Stimulated activated naive B cell treated with anti-CD40 and anti-IgM and Interleukin-4, amounts not matched to agents 10 μg/mL and 1 μg/mL and 100 μg/mL, for 72 hours (primary cell): Measurements from ENCODE around the gene CIDEA.

Experiments
- ATAC-seq, 2 donors: fragments of 150-1000 bp; cut with Tn5 transposase; replicated peaks; 2 replicates each; pipeline ENCODE4 v1.10.0; 2021; ENCODE audit warnings: moderate library complexity in 1 of 2
- DNase-seq: peaks from one replicate; pipeline ENCODE4 v3.0.0; 2021
- H3K27ac Mint-ChIP-seq: one replicate; pipeline ENCODE4 v1.8.0; 2022; ENCODE audit warnings: mild to moderate bottlenecking, mixed read lengths
- H3K27me3 Mint-ChIP-seq, 2 donors: one replicate each; pipeline ENCODE4 v1.8.0; 2022; ENCODE audit warnings: mixed read lengths in 2 of 2
- H3K36me3 Mint-ChIP-seq, 2 donors: one replicate each; pipeline ENCODE4 v1.8.0; 2022; ENCODE audit warnings: mixed read lengths in 2 of 2, mild to moderate bottlenecking in 1 of 2
- H3K4me1 Mint-ChIP-seq, 2 donors: one replicate each; pipeline ENCODE4 v1.8.0; 2022; ENCODE audit warnings: mixed read lengths in 2 of 2, mild to moderate bottlenecking in 1 of 2
- H3K4me3 Mint-ChIP-seq, 2 donors: one replicate each; pipeline ENCODE4 v1.8.0; 2022; ENCODE audit warnings: mild to moderate bottlenecking in 2 of 2, mixed read lengths in 2 of 2, moderate library complexity in 1 of 2
- H3K9me3 Mint-ChIP-seq, 2 donors: one replicate each; pipeline ENCODE4 v1.8.0; 2022; ENCODE audit warnings: mixed read lengths in 2 of 2, mild to moderate bottlenecking in 1 of 2

The CIDEA gene

DNA sequence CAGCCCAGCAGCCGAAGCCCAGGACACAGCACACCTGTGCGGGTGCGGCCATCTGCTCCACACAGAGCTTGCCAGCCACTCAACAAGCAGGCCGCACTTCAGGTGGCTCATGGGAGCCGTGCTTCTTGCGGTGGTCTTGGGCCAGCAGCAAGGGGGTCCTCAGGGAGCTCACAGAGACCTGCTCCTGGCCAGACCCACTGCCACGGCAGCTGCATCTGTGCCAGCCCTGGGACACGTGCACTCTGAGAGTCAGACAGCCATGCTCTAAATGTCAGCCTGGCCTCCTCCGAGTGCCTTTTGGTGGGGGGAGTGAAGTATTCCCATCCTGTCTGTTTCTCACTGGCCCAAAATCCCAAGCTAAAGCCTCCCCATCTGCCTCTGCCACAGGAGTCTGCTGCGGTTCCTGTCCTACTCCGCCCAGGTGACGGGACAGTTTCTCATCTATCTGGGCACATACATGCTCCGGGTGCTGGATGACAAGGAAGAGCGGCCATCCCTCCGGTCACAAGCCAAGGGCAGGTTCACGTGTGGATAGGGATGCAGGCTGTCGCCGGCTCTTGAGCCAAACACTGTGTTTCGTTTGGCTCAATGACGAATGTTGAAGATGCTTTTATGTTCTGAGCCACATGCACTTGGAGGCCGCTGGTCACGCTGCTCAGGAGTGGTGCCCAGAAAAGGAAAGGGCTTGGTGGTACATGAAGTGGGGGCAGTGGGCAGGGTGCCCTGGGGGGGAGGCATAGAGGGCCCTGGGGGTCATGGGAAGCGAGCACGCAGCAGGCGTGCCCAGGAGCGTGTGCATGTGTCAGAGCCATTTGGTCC, 22.8 kb downstream of the CIDEA start:
- H3K4me1 Mint-ChIP-seq = no peaks in the 10 kb centered on the region
- H3K27me3 Mint-ChIP-seq = peaks cover 11 to 20% of the 10 kb centered on the region in 2 donors
- ATAC-seq = no peak
- no peak for DNase-seq
- H3K9me3 Mint-ChIP-seq = no peaks in the 10 kb centered on the region
- no peaks in the 10 kb centered on the region for H3K36me3 Mint-ChIP-seq
- no peak overlapping the region for H3K27ac Mint-ChIP-seq
- no peak overlapping the region for H3K4me3 Mint-ChIP-seq

- DNase-seq (no peak), ATAC-seq (peak; percentile 27 to 34)
- no peak overlapping the region for H3K27ac Mint-ChIP-seq
- no peak overlapping the region for H3K4me3 Mint-ChIP-seq
- no peaks in the 10 kb centered on the region for H3K9me3 Mint-ChIP-seq
- peaks cover 11 to 20% of the 10 kb centered on the region in 2 donors for H3K27me3 Mint-ChIP-seq
- H3K36me3 Mint-ChIP-seq = no peaks in the 10 kb centered on the region
- peaks cover 0 to 1% of the 10 kb centered on the region in 2 donors for H3K4me1 Mint-ChIP-seq
Observed at GRCh38 chr18:12278215-12278671, 24.1 kb downstream of the CIDEA start.

- peaks cover 0 to 1% of the 10 kb centered on the region in 2 donors for H3K4me1 Mint-ChIP-seq
- no peaks in the 10 kb centered on the region for H3K36me3 Mint-ChIP-seq
- H3K4me3 Mint-ChIP-seq = no peak overlapping the region
- ATAC-seq (no peak), DNase-seq (no peak)
- no peak overlapping the region for H3K27ac Mint-ChIP-seq
- no peaks in the 10 kb centered on the region for H3K9me3 Mint-ChIP-seq
- H3K27me3 Mint-ChIP-seq = peaks cover 6 to 16% of the 10 kb centered on the region in 2 donors
Observed at GRCh38 chr18:12278741-12279682, 24.9 kb downstream of the CIDEA start.

GRCh38 chr18:12279781-12280531, 25.8 kb downstream of the CIDEA start:
- Mint-ChIP-seq H3K4me1 (peaks cover 0 to 1% of the 10 kb centered on the region in 2 donors), H3K36me3 (no peaks in the 10 kb centered on the region), H3K9me3 (no peaks in the 10 kb centered on the region), H3K27me3 (peaks cover 11 to 16% of the 10 kb centered on the region in 2 donors), H3K4me3 (no peak overlapping the region), H3K27ac (no peak overlapping the region)
- ATAC-seq (no peak), DNase-seq (no peak)

GRCh38 chr18:12281861-12282260, 27.7 kb downstream of the CIDEA start:
- Mint-ChIP-seq H3K4me3 (no peak overlapping the region), H3K36me3 (no peaks in the 10 kb centered on the region), H3K9me3 (no peaks in the 10 kb centered on the region), H3K27ac (no peak overlapping the region), H3K27me3 (peaks cover 15 to 19% of the 10 kb centered on the region in 2 donors), H3K4me1 (peaks cover 0 to 1% of the 10 kb centered on the region in 2 donors)
- DNase-seq = no peak
- no peak for ATAC-seq

- no peak for ATAC-seq
Observed at GRCh38 chr18:12282442-12283039, 28.4 kb downstream of the CIDEA start.

DNA sequence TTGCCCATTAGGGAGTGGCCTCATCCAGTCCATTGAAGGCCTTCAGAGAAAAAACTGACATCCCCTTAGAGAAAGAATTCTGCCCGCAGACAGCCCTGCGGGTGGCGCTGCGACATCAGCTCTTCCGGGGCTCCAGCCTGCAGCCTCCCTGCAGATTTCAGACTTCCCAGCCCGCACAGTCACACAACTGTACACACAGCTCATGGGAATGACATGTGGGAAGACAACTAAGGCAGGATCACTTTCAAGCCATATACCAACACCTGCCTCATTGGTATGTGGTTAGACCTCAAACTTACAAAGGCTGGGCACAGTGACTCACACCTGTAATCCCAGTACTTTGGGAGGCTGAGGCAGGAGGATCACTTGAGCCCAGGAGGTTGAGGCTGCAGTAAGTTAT, 29.1 kb downstream of the CIDEA start:
- no peaks in the 10 kb centered on the region for H3K36me3 Mint-ChIP-seq
- ATAC-seq (no peak), DNase-seq (no peak)
- H3K27me3 Mint-ChIP-seq = peaks cover 19 to 31% of the 10 kb centered on the region in 2 donors
- no peak overlapping the region for H3K27ac Mint-ChIP-seq
- no peak overlapping the region for H3K4me3 Mint-ChIP-seq
- no peaks in the 10 kb centered on the region for H3K9me3 Mint-ChIP-seq
- peaks cover 7 to 13% of the 10 kb centered on the region in 2 donors for H3K4me1 Mint-ChIP-seq

More at GRCh38 chr18:12282442-12283039, 28.4 kb downstream of the CIDEA start:
- Mint-ChIP-seq H3K27ac (no peak overlapping the region), H3K4me3 (no peak overlapping the region), H3K9me3 (no peaks in the 10 kb centered on the region), H3K27me3 (peaks cover 12 to 24% of the 10 kb centered on the region in 2 donors), H3K36me3 (no peaks in the 10 kb centered on the region), H3K4me1 (peaks cover 1 to 6% of the 10 kb centered on the region in 2 donors)
- DNase-seq = no peak

DNA sequence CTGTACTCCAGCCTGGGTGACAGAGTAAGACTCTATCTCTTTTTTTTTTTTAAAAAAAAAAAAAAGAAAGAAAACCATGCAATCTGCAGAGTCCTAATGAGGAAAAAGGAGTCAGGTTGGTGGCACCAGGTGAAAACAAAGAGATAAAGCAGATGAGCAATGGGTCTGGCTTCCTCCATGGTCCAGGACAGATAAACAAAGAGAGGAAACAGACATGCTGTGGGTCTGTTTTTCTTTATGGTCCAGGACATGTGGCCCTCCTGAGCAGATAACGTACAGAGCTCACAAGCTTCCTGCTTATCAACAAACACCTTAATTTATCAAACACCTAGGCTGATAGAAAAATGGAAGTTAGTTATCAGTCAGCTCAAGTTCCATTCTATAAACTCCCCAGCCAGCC, 29.5 kb downstream of the CIDEA start:
- Mint-ChIP-seq H3K9me3 (no peaks in the 10 kb centered on the region), H3K4me1 (peaks cover 7 to 16% of the 10 kb centered on the region in 2 donors), H3K27ac (no peak overlapping the region), H3K36me3 (no peaks in the 10 kb centered on the region), H3K27me3 (peaks cover 23 to 35% of the 10 kb centered on the region in 2 donors), H3K4me3 (no peak overlapping the region)
- no peak for ATAC-seq
- DNase-seq = no peak

DNA sequence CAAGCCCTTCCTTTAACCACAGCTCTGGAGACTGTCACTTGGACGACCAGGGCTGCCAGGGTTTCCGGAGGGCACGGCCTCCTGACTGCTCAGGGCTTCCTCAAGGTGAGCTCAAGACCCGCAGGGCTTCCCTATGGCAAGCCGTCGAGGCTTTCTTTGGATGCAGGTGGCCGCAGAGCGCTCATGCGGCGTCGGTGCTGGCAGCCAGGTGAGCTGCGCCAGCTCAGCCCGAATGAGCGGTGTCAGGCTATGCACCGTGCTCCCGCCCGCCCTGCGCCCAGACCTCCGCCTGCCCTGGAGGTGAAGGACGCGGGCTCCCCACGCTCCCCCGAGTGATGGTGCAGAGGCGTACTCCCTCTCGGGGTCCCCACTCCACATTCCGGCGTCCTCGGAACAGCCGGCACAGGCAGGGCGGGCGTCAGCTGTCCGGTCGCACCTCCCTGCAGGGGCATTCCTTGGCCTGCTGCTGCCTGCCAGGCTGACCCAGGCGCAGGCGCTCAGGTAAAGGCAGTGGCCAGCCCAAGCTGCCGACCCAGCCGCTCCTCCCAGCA, 33.0 kb downstream of the CIDEA start:
- Mint-ChIP-seq H3K4me1 (peaks cover 8 to 18% of the 10 kb centered on the region in 2 donors), H3K27ac (no peak overlapping the region), H3K9me3 (no peaks in the 10 kb centered on the region), H3K27me3 (peaks cover 42 to 51% of the 10 kb centered on the region in 2 donors), H3K4me3 (peak overlapping the region; percentile 29 to 69), H3K36me3 (no peaks in the 10 kb centered on the region)
- no peak for DNase-seq
- peak; percentile 8 to 16 for ATAC-seq

DNA sequence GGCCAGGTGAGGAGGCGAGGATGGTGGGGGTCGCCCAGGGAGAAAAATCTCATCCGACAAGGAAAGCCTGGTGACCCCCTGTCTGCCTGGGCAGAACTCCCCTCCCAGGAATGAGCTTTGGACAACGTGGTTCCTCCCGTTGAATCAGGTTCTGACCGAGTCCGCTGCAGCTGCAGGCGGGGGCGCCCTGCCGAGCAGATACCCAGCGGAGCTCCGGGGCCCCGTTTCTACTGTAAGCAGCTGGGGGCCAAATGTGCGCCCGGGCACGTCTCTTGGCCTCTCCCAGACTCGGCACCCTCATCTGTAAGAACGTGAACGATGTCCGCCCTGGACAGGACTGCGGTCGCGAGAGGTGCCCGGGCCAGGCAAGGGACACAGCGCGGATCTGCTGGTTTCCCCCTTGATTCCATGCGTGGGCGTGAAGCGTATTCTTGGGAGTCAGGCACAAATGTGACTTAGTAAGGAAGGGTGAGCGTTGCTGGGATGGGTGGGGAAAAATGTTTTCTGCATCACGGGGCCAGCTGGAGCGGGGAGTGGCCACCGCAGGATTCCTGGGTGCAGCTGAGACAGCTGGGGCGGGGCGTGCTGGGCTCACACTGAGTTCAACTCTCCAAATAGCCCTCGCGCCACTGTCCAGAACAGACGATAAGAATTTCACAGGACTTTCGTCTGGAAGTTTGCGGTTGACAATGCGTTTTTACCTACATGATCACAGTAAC, 33.7 kb downstream of the CIDEA start:
- H3K27me3 Mint-ChIP-seq = peaks cover 42 to 52% of the 10 kb centered on the region in 2 donors
- peaks cover 7 to 18% of the 10 kb centered on the region in 2 donors for H3K4me1 Mint-ChIP-seq
- H3K4me3 Mint-ChIP-seq = peak overlapping the region; percentile 29 to 69
- H3K9me3 Mint-ChIP-seq = no peaks in the 10 kb centered on the region
- DNase-seq = no peak
- no peak overlapping the region for H3K27ac Mint-ChIP-seq
- no peaks in the 10 kb centered on the region for H3K36me3 Mint-ChIP-seq
- ATAC-seq = peak; percentile 52 to 63

DNA sequence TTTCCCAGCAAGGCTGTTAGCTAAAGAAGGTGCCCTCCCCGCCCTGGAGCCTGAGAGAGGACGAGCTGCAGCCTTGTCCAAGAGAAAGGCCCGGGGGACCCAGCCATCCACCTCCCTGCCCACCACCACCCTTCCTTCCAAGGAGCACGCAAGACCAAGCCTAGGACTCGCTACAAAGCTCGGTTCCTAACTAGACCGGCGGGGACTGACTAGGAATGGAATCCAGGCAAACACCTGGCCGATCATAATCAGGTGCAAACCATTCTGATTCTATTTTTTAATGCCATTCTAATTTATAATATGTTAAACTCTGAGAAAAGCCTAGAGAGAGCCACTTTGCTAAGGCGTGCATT, 34.2 kb downstream of the CIDEA start:
- no peak for ATAC-seq
- H3K36me3 Mint-ChIP-seq = no peaks in the 10 kb centered on the region
- no peak overlapping the region for H3K4me3 Mint-ChIP-seq
- H3K27ac Mint-ChIP-seq = no peak overlapping the region
- peaks cover 7 to 18% of the 10 kb centered on the region in 2 donors for H3K4me1 Mint-ChIP-seq
- H3K9me3 Mint-ChIP-seq = no peaks in the 10 kb centered on the region
- peaks cover 42 to 57% of the 10 kb centered on the region in 2 donors for H3K27me3 Mint-ChIP-seq
- no peak for DNase-seq

DNA sequence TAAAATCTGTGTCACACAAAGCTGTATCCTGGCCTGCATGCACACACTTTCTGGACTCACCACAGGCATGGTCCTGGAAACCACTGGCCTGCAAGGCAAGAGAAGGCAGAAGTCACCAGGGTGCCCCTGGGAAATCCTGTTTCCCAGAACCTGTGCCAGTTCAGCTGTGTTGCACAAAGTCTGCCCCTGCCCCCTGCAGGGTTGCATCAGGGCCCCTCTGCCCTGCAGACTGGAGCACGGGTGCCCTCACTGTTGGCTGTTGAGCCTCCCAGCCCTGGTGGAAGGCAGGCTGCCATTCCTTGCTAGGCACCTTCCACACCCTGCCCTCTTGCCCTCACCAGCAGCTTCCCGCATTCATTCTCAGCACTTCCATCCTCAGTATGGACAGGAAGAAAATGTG, 35.9 kb downstream of the CIDEA start:
- no peaks in the 10 kb centered on the region for H3K9me3 Mint-ChIP-seq
- peaks cover 37 to 63% of the 10 kb centered on the region in 2 donors for H3K27me3 Mint-ChIP-seq
- peaks cover 7 to 18% of the 10 kb centered on the region in 2 donors for H3K4me1 Mint-ChIP-seq
- H3K36me3 Mint-ChIP-seq = no peaks in the 10 kb centered on the region
- DNase-seq (no peak), ATAC-seq (no peak)
- no peak overlapping the region for H3K27ac Mint-ChIP-seq
- no peak overlapping the region for H3K4me3 Mint-ChIP-seq

DNA sequence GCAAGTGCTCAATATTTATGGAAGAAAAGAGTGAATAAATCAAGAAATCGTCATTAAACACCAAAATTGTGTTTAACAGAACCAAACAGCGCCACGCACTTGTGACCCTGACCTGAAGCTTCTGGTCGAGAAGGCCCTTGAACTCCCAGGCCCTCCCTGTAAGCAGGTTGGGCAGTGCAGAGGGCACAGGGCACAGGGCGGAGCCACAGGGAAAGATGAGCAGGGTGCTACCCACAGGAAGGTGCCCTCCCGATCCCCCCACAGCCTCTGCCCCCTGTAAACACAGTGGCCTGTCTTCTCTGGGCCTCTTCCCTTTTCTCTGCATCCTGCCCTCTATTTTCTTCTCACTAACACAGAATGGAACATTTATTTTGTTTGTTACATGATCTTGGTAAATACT, 37.0 kb downstream of the CIDEA start:
- Mint-ChIP-seq H3K27me3 (peaks cover 35 to 61% of the 10 kb centered on the region in 2 donors), H3K4me1 (peaks cover 7 to 18% of the 10 kb centered on the region in 2 donors), H3K27ac (no peak overlapping the region), H3K36me3 (no peaks in the 10 kb centered on the region), H3K9me3 (no peaks in the 10 kb centered on the region), H3K4me3 (no peak overlapping the region)
- ATAC-seq (no peak), DNase-seq (no peak)
